CD4-positive, alpha-beta T cell treated with Interleukin-6 at 100 ng/mL for 8 hours (primary cell): Measurements from ENCODE around the gene SULT4A1.
"Not testable (repeated sequence)": the region's sequence is repeated elsewhere in the genome, so short reads cannot be mapped to it uniquely, and the experiment has no call there.

Source experiments
- DNase-seq: peaks from one replicate; pipeline ENCODE4 v3.0.0-alpha.2; 2020; ENCODE audit warnings: mixed read lengths, low spot score

Gene SULT4A1, protein sequence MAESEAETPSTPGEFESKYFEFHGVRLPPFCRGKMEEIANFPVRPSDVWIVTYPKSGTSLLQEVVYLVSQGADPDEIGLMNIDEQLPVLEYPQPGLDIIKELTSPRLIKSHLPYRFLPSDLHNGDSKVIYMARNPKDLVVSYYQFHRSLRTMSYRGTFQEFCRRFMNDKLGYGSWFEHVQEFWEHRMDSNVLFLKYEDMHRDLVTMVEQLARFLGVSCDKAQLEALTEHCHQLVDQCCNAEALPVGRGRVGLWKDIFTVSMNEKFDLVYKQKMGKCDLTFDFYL

GRCh38 chr22:43862074-43862881 is at the start of gene SULT4A1:
Gene SULT4A1, minus strand, starts transcription at chr22:43862513. Its CDS starts 131 bp downstream, at chr22:43862382.
- no peak for DNase-seq

DNA sequence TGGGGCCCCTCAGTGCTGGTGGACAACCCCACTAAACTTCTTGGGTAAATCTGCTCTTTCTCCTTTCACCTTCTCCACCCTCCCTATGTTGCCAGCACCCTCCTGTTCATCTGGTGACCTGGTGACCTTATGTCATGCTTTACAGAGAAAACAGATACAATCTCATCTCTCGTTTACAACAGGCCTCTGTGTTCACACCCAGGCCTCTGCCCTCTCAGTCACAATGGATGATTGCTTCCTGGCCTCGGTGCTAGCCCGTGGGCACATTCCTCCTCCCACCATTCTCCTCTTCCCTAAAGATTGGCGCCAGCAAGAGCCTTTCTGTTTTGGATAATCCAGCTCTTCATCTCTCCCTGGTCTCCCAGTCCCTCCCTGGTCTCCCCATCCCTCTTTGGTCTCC is 49.0 kb upstream of the SULT4A1 start:
- no peak for DNase-seq

- no peak for DNase-seq
These were observed 47.9 kb upstream of the SULT4A1 start for GRCh38 chr22:43910178-43910695.

GRCh38 chr22:43909708-43910107 is 47.4 kb upstream of the SULT4A1 start:
- no peak for DNase-seq

- no peak for DNase-seq
These were observed 43.4 kb upstream of the SULT4A1 start for GRCh38 chr22:43905681-43906080.

DNA sequence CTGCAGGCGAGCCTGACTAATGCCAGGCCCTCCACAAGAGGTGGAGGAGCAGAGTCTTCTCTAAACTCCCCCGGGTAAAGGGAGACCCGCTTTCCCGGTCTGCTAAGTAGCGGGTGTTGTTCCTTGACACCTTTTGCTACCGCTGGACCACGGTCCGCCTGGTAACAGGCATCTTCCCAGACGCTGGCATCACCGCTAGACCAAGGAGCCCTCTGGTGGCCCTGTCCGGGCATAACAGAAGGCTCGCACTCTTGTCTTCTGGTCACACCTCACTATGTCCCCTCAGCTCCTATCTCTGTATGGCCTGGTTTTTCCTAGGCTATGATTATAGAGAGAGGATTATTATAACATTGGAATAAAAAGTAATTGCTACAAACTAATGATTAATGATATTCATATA is 42.1 kb upstream of the SULT4A1 start:
- DNase-seq = not testable (repeated sequence)

DNA sequence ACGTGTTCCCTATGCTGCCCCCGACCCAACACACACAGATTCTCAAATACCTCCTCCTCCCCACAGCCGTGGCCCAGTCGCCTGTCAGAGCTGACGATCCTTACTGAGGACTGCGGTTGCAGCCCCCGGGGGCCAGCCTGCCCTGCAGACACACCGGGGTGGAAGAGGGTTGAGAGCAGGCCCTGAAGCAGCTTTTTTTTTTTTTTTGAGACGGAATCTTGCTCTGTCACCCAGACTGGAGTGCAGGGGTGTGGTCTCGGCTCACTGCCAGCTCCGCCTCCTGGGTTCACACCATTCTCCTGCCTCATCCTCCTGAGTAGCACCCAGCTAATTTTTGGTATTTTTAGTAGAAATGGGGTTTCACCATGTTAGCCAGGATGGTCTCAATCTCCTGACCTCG is 40.7 kb upstream of the SULT4A1 start:
- DNase-seq = not testable (repeated sequence)

DNA sequence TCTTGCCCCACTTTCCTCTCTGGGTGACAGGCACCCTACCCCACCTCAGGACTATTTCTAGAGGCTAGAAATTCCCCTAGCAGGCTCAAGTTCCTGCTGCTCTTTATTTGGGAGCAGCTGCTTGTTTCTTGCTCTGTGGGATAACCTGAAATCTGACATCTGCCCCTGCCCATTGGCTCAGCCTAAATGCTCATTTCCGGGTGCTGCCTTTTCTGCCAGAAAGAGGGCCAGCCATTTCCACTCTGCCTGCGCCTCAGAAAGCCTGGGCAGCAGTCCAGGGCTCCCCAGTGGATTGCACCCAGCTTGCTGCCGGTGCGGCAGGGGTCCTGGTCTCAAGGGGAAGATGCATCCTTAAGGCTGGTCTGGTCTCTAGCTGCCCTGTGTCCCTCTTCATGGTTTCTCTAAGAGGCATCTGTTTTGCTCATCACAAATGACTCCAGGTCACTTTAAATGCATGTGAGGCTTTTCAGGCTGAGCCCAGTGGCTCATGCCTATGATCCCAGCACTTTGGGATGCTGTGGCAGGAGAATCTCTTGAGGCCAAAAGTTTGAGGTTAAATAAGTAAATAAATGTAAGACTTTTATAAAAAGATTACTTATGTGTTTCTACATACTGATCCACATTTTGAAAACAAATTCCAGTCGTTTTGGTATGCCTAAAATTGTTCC is 39.8 kb upstream of the SULT4A1 start:
- no peak for DNase-seq

DNA sequence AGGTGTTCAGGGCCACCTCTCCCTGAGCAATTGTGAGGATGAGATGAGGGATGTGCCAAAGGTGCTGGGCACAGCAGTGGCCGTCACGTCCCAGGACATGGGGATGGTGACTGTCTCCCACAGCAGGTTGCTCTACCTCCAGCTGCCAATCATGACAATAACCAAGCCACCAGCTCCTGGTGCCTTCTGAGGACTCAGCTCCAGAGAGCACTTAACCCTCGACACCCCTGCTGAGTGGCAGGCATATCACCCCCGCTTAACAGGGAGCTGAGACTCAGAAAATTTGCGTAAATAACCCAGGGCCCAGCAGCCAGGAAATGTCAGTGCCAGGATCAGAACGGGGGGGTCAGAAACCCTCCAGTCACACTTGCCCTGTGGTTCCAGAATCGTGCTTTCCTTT is 37.9 kb upstream of the SULT4A1 start:
- no peak for DNase-seq

DNA sequence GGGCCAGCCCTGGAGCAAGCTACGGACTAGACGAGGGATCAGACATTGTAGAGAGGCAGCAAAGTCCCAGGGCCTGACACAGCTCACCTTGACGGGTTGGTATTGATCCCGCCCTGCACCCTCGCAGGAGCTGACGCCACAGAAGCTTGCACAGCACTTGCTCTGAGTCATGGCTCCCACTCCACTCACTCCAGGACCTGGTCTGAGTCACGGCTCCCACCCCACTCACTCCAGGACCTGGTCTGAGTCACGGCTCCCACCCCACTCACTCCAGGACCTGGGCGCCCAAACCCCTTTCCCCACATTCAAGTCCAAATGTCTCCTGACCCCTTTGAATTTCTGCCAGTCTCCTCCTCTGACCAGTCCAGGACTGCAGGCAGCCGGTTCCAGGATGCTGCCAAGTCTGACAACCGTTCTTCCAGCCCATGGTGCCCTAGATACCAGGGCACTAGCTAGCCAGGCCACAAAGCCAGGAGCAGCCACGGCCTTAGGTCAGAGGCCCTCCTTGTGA is 35.5 kb upstream of the SULT4A1 start:
- no peak for DNase-seq

GRCh38 chr22:43895986-43896645 is 33.8 kb upstream of the SULT4A1 start:
- DNase-seq = no peak

DNA sequence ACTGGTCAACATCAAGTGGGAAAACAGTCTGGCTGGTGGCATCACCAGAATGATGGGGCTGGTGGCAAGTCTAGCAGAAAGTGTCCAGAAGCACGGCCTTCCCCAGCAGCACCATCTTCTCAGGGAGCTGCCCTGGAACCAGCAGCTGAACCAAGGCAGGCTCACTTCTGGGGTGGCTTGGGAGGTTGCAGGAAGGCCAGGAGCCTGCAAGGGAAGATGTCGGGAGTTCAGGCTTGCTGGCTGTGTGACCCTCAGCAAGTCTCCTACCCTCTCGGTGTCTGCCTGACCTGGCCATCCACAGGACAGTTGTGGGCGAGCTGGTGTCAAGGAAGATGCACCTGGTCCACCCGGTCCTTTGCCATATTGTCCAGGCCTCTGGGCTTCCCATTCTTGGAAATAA is 31.8 kb upstream of the SULT4A1 start:
- no peak for DNase-seq

- no peak for DNase-seq
These were observed 31.0 kb upstream of the SULT4A1 start for GRCh38 chr22:43893266-43893665.

DNA sequence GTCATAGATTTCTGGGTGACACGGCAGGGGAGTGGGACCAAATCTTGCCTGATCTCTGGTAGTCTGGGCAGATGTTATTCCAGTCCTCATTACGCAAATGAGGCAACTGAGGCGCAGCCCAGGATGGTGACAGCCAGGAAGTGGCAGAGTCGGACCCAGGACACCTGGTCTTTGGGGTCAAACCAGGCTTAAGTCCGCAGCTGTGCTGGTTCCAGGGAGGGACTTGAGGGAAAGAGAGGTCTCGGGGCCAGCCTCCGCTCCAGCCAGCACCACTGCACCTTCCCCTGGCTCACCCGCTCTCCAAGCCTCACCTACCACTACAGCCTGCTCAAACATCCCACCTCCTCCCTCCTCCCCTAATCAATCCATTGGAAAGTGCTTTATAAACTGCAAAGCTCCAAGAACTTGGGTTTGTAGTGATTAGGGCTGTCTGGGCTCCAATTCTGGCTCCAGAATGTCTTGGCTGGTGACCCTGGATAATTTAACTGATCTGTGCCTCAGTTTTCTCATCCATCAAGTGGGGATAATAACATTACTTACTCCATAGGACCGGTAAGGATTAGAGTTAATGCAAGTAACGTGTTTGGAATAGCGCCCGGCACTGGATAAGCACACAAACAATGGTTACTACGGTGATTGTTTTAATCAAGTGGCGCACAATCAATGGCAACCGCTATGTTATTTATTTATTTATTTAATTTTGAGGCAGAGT is 30.0 kb upstream of the SULT4A1 start:
- no peak for DNase-seq

- DNase-seq = no peak
These were observed 29.3 kb upstream of the SULT4A1 start, which contains the start of gene PNPLA5 for GRCh38 chr22:43891360-43892182. Gene PNPLA5, minus strand, starts transcription at chr22:43892013. Its CDS starts 133 bp downstream, at chr22:43891880.

GRCh38 chr22:43890901-43891331 is 28.6 kb upstream of the SULT4A1 start:
- no peak for DNase-seq

GRCh38 chr22:43889860-43890253 is 27.5 kb upstream of the SULT4A1 start:
- no peak for DNase-seq

DNA sequence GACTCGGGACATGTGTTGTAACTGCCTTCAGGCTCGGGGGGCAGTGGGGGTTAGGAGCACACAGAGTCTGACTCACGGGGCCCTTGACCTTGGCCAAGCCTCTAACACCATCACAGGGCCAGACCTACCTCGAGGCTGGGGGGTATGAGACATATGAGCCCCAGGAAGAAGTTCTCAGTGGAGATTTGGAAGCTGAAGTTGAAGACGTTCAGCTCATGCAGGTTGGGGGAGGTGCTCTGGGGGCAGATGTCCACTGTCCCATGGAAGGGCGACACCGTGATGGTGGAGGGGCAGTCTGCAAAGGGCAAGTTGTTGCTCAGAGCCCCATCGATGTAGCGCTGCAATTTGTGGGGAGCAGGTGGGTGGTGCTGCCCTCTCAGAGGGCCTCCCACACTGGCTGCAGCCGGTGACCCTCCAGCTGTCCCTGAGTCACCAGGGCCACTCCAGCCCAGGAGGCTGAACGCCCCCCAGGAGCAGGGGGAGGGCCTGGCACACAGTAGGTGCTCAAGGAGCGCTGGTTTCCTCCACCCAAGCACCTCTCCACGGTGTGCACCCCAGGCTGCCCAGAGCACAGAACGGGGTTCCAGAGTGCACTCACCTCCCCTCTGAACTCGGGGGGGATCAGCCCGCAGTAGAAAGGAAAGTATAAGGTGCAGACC is 27.0 kb upstream of the SULT4A1 start:
- DNase-seq = no peak

- no peak for DNase-seq
These were observed 26.4 kb upstream of the SULT4A1 start for GRCh38 chr22:43888740-43889139.

DNA sequence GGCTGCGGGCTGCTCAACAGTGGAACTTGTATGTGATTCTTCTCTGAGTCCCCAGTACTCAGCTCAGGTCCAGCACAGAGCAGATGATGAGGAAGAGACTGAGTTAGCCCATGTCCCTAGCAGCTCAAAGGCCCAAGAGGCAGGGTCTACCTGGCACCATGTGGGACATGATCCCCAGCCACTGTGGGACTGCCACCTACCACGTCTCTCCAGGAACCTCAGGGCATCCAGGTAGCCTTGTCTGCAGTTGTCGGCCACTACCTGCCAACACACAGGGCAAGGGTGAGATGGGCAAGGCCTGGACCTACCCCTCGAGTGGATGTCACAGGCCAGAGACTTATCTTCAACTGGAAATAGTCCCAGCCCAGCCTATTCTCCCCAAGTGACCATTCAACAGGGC is 25.1 kb upstream of the SULT4A1 start:
- no peak for DNase-seq
